HS-27A (cell line): ENCODE measurements around the gene ZACN.
"Not testable (repeated sequence)": the region's sequence is repeated elsewhere in the genome, so short reads cannot be mapped to it uniquely, and the experiment has no call there.

Experiments
- DNase-seq: peaks from one replicate; pipeline ENCODE4 v3.0.0-alpha.2; 2012; ENCODE audit warnings: low read depth, missing footprints

ZACN gene

DNA sequence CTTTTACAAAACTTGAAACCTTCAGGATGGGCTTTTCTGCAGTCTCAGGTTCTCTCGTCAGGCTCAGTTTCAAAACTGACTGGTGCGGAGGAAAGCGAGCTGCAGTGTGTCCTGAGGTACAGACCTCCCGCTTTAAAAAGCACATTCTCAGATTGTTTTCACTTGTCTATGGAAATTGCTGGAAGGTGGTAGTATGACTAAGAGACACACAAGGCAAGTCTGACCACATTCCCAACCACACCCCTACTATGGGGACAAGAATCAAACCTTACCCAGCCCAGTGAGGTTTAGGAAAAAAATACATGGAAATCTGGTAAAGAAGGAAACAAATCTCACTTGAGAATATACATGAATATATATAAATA is 24.9 kb upstream of the ZACN start:
- no peak for DNase-seq

DNA sequence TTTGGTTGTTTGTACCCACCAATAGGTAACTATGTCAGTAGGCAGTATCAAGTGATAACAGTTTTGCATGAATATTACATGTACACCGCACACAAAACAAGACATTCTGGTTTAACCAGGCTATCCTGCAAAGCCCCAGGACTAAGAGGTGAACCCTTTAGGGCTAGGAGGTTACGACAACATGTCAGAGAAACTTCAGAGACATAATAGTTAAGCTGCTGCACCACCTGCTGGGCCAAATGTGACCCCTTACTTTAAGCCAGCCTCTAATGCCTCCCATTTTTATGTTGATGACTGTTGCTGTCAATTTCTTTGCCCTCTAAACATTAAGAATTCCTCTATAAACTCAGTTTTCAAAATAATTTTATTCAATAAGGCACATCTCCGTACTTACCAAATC is 22.1 kb upstream of the ZACN start:
- DNase-seq: no peak

DNA sequence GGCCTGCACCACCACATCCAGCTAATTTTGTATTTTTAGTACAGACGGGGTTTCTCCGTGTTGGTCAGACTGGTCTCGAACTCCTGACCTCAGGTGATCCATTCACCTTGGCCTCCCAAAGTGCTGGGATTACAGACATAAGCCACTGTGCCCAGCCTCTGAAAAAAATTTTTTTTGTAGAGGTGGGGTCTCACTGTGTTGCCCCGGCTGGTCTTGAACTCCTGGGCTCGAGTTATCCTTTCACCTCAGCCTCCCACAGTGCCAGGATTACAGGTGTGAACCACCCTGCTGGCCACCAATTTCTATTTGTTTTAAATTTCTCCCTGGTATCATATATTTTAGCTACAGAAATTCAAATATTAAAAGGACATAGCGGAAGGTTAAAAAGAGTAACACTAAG is 20.7 kb upstream of the ZACN start:
- DNase-seq: not testable (repeated sequence)

DNA sequence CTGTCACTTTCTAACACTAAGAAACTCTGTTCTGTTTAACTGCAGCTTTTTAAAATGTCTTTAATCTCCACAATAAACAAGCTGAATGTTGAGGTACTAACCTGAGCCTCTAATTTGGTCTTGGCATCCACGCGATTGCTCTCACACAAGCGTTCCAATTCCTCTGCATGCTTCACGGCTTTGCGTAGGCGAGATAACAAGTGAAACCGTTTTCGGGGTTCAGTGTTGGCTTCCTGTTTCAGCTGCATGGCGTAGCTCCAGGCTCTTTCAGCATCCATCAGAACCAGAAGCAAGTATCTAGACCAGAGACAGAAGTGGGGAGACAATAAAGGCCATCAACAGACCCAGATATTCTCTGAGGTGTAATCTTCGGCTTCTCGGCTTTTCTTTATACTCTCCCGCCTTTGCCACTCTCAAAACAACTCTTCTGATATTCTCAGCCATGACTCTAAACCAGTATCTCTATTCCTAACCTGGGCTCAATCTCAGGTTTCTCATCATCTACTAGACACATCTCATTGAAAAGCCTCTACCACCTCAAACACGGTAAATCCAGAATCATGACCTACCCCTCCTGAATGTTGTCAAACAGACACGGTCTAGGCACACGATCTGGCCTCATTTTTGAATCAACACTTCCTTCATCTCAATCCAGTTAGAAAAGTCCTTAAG is 15.0 kb upstream of the ZACN start:
- DNase-seq: no peak

DNA sequence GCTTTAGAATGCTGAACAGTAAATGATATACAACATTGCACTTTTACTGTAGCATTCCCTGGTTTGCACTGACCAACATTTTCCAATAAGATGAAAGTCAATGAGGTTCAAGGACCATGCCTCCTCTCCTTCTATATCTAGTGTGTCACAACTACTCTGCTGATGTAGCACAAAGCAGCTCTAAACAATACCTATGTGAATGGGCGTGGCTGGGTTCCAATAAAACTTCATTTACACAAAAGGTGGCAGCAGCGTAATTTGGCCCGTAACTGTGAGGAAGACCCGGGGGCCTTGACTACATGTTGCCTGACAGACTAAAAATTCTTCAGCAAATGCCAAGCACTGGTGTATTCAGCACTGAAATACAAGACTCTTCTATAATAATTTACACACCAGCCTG is 13.2 kb upstream of the ZACN start:
- DNase-seq: no peak

DNA sequence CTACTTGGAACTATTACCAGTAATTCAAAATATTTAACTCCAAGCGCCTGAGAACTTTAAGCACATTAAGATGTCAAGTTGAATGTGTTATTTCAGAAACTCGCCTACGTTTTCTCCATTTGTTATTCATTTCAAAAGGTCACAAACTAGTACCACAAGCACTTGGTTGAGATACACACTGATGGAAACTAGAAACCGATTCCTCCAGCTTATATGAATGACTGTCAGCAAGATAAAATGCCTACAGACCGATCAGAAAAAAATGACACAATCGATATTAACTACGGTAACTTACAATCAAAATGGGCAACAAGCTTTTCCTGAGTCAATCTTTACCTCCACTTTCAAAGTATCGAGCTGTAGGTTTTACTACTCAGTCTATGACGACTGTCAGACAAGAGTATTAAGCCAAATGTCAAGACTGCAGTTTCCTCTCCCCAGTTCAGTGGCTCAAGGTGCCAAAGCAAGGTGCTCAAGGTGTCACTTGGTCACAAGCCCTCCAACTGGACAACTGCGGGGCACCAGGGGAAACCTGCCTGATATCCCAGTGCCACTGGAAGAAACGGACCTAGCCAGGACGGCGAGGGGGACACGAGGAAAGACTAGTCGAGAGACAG is 7.3 kb upstream of the ZACN start:
- no peak for DNase-seq

DNA sequence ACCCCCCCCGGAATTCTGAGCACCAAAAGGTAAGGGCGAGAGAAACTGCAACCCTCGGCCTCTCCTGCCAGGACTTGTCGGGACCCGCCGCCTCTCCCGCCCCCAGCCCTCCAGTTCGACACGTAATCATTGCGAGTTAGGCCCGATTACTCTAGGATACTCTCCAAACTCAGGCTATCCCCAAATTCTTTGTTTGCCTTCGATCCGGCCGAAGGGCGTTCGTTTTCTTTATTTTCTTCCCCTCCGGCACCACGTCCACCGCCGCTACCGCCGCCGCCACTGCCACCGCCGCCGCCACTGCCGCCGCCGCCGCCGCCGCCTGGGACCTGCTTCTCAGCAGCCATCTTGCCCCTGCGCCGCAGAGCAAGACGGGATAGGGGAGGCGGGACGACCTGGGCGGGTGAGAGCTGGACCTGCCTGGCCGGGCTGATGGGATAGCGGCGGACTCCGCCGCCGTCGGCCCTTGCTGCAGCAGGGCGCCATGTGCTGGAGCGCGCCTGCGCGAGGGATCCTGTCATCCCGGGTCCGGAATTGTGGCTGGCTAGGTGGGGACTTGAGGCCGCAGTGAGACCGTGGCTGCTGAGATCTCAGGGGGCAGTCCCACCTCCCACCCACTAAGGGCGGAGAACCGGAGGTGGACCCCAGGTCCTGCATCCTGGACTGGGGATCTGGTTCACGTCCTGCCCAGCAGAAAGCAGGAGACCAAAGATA is 6.7 kb upstream of the ZACN start, which contains the start of gene SRP68:
SRP68 (minus strand) TSS at position 370 of the 711 bp plus-strand sequence; CDS start at position 344, 26 bp downstream.
- DNase-seq: peak; percentile 54

DNA sequence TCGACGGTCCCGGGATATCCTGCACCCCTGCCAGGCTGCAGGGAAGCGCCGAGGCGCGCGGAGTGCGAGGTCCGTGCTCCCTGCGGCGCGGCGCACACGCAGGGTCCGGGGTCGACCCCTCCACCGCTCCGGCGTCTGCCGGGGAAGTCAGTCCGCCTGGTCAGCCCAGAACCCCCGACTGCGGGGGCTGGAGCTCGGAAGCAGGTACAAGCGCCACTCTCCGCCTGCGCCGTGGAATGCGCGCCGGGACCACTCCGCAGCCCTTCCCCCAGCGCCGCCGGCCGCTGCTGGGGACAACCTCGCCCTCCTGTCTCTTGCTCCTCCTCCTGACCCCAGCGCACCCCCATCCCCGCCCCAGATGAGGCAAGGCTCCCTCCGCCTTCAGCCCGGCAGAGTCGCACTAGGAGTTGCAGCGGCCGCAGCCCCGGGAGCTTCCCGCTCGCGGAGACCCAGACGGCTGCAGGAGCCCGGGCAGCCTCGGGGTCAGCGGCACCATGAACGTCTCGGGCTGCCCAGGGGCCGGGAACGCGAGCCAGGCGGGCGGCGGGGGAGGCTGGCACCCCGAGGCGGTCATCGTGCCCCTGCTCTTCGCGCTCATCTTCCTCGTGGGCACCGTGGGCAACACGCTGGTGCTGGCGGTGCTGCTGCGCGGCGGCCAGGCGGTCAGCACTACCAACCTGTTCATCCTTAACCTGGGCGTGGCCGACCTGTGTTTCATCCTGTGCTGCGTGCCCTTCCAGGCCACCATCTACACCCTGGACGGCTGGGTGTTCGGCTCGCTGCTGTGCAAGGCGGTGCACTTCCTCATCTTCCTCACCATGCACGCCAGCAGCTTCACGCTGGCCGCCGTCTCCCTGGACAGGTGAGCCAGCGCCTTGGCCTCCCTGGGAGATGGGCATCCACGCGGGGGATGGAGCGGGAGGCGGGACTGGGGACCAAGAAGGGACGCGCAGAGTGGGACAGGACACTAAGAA is 4.3 kb upstream of the ZACN start, which contains the start of gene GALR2:
GALR2 (plus strand) TSS at position 392 of the 974 bp plus-strand sequence; CDS start at position 495, 103 bp downstream.
- no peak for DNase-seq

DNA sequence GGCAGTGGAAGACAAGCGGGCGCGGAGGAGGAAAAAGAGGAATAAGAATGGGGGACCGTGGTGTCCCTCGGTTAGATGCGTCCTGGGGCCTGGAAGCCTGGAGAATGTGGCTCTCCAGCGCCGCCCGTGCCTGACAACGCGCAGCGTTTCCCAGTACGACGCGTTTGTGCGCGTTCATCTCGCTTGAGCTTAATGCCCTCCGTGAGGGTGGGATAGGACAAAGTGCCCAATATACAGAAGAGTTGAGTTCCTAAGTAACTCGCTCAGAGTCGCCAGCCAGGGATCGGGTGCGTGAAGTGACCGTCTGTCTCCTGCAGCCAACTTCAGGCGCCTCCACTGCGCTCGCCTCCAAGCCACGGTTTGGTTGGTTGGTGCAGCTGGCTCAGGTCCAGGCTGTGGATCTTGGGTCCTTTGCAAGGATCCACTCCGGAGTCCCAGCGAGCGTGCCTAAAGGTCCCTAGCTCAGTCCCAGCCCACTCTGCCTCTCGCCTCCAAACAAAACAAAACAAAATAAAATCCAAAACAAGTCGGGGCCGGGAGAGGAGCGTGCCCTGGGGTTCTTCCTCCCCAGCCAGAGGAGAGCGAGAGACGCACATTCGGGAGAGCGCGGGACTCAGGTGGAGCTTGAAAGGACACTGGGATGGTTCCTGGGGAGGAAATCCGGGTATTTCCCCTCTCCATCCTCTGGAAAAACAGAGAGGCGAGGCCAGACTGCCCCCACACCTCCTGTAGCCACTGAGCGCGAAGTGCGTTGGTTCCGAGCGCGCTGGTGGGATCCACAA is 3.4 kb upstream of the ZACN start:
- no peak for DNase-seq

DNA sequence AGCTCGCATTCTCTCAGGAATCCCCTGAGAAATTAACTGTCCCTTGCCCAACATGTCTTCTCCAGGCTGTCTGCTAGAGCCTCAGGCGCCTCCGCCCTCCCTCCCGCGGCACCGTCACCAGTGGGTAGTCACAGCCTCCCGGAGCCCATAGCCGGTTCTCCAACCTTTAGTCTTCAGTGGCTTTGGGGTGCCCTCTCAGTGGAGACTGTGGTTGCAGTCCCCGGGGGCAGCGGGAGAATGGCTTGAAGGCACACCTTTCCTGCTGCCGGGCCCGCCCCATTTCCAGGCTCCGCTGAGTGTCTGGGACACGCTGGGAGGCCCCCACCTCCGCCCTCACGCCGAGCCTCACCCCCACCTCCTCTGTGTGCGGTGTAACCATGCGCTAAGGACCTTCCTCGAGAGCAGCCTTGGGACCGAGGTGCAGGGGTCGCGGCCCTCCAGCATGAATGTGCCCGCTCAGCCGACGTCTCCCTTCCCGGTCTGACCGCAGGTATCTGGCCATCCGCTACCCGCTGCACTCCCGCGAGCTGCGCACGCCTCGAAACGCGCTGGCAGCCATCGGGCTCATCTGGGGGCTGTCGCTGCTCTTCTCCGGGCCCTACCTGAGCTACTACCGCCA is 2.7 kb upstream of the ZACN start:
- DNase-seq: no peak

DNA sequence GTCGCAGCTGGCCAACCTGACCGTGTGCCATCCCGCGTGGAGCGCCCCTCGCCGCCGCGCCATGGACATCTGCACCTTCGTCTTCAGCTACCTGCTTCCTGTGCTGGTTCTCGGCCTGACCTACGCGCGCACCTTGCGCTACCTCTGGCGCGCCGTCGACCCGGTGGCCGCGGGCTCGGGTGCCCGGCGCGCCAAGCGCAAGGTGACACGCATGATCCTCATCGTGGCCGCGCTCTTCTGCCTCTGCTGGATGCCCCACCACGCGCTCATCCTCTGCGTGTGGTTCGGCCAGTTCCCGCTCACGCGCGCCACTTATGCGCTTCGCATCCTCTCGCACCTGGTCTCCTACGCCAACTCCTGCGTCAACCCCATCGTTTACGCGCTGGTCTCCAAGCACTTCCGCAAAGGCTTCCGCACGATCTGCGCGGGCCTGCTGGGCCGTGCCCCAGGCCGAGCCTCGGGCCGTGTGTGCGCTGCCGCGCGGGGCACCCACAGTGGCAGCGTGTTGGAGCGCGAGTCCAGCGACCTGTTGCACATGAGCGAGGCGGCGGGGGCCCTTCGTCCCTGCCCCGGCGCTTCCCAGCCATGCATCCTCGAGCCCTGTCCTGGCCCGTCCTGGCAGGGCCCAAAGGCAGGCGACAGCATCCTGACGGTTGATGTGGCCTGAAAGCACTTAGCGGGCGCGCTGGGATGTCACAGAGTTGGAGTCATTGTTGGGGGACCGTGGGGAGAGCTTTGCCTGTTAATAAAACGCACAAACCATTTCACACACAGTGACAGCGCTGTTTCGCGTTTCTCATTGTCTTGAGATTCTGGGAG is 2.0 kb upstream of the ZACN start:
- DNase-seq: no peak

DNA sequence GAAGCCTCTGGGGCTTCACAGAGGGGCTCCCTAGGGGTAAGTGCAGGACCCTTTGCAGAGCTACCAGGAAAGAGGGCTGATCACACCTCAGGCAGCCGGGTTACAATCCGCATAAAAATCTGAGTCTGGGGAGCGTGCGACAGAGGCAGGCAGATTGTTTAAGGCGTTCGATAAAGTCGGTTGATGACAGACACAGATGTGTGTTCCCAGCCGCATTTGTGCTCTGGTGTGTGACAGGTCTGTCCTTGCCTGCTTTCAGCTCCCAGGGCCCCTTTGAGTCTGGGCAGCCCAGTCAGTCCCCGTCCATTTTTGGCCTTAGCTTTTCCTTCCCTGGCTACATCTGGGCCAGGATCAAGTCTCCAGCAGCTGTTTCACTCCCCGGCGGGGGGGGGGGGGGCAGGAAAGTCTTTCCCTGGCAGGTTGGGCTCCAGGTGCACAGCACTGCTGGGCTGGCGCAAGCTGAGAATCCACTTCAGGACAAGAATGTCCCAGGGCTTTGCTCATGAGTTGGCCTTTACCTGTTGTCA is 1.3 kb upstream of the ZACN start:
- no peak for DNase-seq

DNA sequence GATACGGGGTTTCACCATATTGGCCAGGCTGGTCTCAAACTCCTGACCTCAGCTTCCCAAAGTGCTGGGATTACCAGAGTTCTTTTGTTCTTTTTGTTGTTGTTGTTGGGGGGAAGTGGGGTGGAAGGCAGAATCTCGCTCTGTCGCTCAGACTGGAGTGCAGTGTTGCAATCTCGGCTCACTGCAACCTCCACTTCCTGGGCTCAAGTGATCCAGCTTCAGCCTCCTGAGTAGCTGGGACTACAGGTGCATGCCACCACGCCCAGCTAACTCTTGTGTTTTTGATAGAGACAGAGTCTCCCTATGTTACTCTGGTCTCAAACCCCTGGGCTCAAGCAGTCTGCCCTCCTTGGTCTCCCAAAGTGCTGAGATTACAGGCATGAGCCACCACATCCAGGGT is 612 bp upstream of the ZACN start:
- not testable (repeated sequence) for DNase-seq

DNA sequence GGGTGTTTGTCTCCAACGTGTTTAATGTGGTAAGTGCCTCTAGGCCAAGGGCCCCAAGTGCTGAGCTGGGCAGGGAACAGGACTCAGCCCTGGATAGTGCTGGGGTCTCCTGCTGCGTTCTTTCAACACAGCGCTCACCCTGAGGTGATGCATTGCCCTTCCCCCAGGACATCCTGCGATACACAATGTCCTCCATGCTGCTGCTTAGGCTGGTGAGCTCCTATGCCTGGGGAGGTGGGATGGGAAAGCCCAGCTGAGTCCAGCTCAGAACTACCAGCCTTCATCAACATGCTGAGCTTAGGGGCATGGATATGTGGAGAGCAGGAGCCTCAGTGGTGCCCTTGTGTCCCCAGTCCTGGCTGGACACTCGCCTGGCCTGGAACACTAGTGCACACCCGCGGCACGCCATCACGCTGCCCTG is 563 bp downstream of the ZACN start:
- no peak for DNase-seq

DNA sequence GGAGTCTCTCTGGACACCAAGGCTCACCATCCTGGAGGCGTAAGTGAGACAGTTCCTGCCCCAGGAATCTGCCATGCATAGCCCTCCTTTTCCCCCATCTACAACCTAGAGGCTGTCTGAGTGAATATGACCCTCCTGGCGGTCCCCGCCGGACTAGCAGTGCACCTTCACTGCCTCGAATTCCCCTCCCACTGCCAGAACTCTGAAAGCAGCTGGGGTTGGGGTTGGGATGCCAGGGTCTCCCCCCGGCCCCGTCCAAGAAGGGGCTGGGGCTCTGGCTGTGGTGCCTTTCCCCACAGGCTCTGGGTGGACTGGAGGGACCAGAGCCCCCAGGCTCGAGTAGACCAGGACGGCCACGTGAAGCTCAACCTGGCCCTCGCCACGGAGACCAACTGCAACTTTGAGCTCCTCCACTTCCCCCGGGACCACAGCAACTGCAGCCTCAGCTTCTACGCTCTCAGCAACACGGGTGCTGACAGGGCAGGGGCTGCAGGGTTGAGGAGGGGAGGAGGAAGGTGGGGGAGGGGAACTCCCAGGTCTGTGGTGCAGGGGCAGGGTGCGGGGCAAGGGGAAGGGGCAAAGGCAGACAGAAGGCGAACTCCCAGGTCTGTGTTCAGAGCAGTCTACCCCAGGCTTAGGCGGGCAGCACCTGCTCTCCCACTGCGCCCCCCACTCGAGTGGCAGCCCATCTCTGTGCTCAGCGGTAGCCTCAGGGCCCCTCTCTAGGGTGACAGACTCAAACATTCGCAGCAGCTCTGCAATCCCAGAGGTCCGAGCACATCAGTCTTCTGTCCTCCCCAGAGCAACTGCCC is 1.2 kb downstream of the ZACN start:
- DNase-seq: no peak

DNA sequence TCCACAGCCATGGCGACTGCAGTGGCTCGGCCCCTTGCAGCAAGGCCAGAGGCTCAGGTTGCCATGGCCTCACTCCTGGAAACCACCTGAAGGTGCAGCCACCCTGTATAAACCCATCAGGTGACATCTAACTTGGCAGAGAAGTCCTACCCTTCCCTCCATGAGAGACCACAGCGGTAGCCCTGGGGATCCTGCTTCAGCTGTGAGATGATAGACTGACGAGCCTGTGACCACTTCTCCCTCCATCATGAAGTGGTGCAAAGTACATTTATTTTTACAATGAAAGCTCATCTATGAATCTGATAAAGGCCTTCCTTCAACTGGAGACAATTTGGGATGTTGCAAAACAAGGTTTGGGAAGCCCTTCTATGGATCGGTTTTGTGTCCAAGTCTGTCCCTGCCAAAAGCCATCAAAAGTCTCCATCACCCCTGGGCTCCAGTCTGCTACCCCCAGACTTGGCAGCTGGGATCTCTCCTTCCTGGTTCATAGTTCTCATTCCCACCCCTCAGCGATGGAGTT is 1.8 kb downstream of the ZACN start:
- no peak for DNase-seq

DNA sequence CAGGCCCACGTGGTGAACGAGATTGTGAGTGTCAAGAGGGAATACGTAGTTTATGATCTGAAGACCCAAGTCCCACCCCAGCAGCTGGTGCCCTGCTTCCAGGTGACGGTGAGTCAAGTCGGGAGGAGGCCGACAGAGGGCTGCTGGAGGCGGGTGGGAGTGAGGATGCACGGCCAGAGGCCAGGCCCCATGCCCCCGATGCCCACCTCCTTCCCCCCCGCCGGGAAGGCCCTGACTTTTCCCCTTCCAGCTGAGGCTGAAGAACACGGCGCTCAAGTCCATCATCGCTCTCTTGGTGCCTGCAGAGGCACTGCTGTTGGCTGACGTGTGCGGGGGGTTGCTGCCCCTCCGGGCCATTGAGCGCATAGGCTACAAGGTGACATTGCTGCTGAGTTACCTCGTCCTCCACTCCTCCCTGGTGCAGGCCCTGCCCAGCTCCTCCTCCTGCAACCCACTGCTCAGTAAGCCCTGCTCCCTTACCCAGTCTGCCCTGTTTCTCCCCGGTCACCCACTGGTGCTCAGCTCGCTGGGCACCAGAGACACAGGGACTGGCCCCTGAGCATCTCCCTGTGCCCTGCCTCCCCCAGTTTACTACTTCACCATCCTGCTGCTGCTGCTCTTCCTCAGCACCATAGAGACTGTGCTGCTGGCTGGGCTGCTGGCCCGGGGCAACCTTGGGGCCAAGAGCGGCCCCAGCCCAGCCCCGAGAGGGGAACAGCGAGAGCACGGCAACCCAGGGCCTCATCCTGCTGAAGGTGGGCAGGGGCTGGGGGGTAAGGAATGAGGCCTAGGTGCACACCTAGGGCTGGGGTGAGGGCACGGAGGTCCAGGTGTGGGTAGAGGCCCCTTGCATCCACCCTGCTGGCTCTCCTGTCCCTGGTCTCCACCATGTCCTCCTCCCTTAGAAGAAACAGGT is 2.6 kb downstream of the ZACN start:
- no peak for DNase-seq
